GM19455 (cell line): Measurements from ENCODE around the gene TECPR1.

Experiments used
- ATAC-seq: cut with Tn5 transposase; IDR thresholded peaks from one replicate; pipeline ENCODE4 v1.9.1; 2021; ENCODE audit not compliant: unreplicated experiment

TECPR1 gene

DNA sequence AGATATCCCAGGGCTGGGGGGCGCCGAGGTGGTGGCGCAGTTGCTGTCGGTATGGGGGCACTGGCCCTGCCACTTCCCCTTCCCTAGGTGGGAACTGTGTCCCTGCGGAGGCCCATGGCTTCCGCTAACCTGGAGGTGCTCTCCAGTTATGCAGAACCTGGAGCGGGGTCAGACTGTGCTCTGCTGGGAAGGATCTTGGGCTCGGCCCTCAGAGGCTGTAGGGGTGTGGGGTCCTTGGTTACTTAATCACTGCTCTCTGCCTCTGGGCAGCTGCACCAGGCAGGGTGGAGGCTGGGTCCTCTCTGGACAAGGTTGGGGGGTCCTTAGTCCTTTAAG, 31.8 kb upstream of the TECPR1 start:
- ATAC-seq = no peak

DNA sequence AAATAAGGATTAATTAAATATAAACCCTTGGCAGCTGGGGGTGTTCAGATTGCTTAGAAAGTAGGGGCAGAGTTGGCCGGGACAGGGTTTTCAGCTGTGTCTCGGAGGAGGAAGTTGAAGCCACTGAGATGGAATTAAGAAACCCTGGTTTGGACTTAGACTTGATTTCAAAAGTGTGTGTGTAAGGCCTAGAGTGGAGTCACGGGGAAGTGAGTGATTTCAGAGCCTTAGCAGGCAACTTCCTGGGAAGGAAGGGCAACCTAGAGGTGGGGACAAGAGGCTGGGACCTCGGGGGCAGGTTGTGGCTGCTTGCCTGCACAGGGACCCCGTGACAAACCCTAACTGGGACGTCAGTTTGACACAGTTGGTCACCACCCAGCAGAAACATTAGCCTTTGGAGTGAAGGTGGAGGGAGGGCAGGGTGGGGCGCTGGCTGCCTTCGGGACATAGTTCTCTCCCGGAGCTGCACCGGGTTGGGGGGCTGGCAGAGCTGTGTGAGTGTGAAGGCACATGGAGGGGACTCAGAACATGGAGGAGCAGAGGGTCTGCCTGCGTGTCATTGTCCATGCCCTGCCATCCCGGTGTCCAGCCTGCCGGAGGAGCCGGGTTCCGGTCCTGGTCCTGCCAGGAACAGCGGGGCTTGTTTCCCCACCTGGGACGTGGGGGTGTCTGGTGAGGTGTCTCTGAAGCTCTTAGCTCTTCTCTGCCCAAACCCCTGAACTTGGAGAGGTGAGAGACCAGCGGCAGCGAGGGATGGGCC, 31.3 kb upstream of the TECPR1 start:
- no peak for ATAC-seq

DNA sequence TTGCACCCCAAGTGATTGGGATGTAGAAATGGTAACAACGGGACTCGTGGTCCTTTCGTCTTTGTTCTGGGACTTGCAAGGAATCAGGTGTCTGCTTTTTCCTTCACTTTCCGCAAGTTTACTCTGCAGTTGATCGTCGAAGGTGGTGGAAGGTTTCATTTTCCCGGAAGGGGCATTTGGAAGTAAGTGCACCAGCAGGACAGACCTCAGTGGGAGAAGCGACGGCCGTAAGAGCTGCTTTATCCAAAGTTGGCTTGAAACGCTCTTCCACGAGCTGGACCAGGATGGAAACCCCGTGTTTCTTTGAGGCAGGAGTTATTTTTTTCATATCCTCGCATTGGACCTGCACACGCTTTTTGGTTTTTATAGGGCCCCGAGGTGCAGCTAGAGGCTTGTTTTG, 30.7 kb upstream of the TECPR1 start:
- ATAC-seq = no peak

DNA sequence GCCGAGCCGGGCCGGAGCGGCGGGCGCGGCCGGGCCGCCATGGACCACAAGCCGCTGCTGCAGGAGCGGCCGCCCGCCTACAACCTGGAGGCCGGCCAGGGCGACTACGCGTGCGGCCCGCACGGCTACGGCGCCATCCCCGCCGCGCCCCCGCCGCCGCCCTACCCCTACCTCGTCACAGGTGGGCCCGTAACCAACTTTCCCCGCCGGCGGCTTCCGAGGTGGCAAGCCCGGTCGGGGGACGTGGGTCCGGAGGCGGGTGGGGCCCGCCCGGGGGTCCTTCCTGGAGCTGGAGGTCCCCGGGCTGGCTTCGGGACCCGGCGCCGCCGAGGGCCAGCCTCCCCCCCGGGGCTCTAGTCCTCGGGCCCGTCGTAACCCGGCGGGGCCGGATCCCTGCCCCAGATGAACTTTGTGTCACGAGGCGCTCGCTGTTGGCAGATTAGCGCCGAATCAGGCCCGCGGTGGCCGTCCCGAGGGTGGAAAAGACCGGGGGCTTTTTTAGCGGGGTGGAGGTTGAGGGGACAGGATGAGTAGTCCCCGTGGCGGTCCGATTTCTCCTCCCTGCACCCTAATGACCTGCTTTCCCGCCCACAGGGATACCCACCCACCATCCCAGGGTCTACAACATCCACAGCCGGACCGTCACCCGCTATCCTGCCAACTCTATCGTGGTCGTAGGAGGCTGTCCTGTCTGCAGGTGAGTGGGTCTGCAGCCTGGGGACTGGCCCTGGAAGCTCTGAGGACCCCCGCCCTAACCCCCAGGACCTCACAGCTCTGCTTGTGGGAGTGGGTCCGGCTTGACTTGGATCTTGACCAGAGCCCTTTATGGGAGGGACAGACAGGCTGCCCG, 29.9 kb upstream of the TECPR1 start:
- peak; percentile 43 for ATAC-seq

DNA sequence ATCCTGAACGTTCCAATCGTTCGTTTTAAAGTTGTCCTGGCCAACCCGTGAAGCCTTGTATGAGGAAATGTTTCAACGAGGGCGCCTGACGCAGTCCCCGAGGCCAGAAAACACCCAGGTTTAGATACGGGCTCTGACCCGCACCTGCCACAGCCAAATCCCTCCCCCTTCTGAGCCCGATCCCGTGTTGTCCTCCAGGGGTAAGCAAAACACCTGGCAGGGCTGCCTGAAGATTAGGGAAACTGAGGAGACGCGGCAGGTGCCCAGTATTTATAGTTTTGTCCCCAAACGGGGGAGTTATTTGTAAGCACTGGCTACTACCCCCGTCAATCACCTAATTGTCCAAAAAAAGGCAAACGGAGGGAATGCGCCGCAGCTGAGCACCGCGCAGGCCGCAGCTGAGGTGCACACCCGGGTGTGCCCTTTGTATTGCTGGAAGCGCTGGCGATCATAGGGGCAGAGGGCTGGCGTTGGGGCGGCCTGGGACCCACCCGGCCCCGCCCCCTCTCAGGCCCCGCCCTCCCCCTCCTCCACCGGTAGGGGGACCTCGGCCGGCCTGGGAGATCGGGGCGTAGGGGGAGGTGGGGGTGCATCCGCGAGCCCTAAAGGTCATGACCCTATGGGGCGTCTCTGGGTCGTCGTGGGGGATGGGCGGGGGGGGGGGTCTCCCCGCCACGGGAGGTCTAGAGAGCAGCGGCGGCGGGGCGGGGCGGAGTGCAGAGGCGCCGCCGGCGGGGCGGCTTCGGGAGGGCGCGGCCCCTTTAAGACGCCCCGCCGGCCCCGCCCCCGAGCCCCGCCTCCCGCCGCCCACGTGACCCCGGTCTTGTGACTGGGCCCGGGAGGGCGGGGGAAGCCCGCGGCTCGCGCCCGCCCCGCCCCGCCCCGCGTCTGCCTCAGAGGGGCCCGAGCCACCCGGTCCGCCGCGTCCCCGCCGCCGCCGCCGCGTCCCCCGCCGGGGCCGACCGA, 29.0 kb upstream of the TECPR1 start, which contains the start of gene BRI3:
TSS of gene BRI3 (plus strand) at position 896 of the 966 bp plus-strand sequence. CDS start 110 bp downstream, outside the sequence.
- peak; percentile 82 for ATAC-seq

DNA sequence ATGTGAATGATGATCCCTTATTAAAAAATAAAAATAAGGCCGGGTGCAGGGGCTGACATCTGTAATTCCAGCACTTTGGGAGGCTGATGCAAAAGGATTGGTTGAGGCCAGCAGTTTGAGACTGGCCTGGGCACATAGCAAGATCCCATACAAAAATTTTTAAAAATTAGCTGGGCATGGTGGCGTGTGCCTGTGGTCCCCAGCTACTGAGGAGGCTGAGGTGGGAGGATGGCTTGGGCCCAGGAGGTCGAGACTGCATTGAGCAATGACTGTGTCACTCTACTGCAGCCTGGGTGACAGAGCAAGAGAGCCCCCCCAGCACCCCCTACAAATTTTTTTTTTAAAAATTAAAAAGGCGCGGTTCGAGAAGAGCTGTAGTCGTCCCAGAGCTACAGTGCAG, 28.3 kb upstream of the TECPR1 start:
- ATAC-seq = no peak

DNA sequence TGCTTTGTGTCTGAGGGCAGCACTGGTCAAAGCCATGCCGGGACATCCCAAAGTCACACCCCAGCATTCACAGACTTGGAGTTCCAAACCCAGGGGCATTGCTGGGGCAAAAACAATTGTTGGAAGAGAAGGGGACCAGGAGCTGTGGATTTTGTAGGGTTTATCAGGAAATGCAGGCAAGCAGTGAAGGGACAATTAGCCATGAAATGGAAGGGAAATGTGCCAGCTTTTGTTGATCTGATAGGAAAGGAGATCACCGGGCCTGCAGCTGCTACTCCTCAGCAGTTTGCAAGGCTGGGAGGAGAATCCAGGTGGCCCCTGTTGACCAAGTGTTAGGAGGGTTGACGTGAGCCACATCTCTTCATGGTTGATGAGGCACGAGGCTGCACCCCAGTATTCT, 26.9 kb upstream of the TECPR1 start:
- ATAC-seq = no peak

DNA sequence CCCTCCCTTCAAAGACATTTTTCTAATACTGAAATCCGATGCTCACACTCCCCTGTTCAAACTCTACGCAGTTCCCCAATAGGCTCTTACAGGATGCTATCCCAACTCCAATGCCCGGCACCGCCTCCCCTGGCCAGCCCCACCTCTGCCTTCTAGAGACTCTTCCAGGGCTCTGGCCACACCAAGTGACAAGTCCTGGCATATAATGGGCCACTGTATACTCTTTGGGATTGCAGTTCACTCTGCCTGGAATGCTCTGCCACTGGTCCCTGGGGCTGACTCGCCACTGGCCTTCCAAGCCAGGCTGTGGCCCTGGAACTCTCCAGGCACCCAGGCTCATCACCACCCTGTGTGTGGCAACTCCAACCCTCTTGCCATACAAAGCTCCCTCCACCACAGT, 26.4 kb upstream of the TECPR1 start:
- ATAC-seq = no peak

DNA sequence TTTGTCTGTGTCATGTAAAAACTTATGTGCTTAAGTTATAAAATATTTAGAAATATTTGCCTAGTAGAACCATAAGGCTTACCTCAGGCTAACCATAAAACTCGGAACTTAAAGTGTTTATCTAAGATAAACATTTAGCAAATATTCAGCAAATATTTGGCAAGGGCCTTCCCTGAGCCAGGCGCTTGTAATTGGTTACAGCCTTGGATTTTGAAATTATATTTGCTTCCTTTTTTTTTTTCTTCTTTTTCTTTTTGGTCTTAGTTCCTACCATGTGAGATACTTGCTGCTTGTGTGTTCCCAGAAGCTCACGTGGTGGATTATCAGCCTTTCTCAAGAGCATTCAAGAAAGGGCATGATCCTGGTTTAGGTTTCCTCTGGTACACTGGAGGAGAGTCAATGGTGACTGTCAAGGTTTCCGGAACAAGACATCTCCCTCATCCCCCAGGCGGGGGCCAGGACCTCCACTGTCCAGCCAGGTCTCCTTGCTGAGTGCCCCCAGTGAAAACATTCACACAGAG, 24.3 kb upstream of the TECPR1 start:
- no peak for ATAC-seq

DNA sequence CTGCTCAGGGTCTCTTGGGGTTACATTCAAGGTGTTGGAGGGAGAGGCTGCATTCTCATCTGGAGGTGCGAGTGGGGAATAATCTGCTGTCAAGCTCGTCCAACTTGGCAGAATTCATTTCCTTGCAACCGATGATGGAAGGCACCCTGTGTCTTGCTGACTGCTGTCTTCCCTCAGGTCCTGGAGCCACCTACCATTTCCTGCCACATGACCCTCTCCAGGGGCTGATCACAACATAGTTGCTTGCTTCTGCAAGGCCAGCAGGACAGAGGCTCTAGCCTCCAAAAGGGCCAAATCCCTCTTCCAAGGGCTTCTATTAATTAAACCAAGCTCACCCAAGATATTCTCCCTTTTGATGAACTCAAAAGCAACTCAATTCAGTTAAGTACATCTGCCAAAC, 15.3 kb upstream of the TECPR1 start:
- no peak for ATAC-seq

DNA sequence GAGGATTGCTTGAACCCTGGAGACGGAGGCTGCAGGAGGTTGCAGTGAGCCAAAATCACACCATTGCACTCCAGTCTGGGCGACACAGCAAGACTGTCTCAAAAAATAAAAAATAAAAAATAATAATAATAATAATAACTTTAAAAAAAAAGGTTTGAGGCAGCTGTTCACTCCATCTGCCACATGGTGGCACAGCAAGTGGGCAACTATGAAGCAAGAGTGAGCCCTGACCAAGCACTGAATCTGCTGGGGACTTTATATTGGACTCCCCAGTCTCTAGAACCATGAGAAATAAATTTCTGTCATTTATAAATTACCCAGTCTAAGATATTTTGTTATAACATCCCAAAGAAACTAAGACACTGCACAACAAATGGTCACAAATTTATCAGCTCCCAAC, 14.8 kb upstream of the TECPR1 start:
- no peak for ATAC-seq

DNA sequence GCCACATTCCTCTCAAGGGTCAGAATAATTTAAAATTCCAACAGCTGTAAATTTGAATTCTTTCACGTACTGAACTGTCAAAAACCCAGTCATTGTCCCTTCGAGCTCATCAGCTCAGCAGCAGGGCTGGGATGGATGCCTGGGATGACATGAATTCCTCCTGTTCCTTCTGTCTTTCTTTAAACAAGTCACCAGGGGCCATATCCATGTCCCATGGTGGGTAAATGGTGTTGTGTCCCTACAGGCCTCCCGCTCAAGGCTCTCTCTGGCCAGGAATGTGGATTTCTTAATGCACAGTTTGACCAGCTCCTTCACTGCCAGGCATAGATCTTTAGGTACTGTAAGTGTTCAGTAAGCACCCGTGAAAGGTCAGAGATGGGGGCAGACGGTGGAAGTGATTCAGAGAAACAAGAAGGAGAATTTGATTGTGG, 13.8 kb upstream of the TECPR1 start:
- no peak for ATAC-seq

DNA sequence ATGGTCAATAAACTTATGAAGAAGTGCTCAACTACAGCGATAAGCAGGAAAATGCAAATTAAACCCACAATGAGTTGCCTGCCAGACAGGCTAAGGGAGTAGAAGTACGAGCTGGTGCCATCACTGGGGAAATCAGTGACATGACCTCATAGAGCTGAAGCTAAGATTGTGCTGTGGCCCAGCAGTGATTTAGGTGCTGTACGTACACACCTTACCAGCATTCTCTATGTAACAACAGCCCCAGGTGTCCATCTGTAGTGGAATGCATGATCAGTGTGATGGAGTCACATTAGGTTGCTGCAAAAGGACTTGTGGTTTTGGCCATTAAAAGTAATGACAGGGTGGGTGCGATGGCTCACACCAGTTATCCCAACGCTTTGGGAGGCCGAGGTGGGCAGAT, 5.7 kb upstream of the TECPR1 start:
- ATAC-seq = no peak

DNA sequence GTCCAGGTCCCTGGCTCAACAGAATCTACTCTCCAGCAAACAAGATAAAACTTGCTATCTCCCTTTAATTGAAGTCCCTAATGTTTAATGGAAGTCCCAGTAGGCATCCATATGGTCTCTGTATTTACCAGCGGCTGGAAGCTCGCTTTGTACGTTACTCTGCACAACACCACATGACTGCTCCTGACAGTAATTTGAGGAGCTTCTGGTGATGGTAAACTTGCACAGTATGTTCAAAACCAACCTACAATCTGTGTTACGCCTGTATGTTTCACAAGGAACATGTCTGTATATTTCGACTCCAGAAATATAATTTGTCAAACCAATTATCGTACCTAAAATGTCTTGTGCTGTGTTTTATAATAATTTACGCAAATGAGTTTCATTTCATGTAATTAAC, 4.4 kb upstream of the TECPR1 start:
- ATAC-seq = no peak

DNA sequence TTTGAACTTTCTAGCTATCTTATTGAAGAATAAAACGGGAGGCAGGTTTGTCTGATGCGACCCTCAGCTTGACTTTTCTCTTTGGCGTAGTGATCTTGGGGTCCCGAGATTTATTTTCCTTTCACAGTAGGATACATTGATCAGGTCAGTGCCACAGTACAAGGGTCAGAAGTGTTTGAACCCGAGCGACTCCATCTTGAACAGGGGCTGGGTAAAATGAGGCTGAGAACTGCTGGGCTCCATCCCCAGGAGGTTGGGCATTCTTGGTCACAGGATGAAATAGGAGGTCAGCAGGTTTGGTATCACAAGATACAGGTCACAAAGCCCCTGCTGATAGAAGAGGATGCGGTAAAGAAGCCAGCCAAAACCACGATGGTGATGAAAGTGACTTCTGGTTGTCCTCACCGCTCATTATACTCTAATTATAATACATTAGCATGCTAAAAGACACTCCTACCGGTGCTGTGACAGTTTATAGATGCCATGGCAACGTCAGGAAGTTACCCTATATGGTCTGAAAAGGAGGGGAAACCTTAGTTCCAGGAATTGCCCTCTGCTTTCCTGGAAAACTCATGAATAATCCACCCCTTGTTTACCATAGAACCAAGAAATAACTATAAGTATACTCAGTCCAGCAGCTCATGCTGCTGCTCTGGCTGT, 3.0 kb upstream of the TECPR1 start:
- no peak for ATAC-seq

DNA sequence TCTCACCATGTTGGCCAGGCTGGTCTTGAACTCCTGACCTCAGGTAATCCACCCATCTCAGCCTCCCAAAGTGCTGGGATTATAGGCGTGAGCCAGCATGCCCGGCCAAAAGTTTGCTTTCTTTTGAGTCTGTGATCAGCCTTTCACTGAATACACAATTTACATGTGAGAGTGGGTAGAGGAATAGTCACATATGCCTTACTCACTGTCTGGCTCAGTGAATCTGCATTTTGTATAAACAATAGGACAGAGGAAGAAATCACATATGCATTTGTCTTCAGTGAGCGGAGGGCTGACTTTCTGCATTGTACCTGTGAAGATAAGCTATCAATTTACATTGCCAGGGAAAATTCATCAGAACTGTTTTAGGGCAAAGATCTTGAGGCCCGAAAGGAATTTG, 2.5 kb upstream of the TECPR1 start:
- ATAC-seq = no peak

DNA sequence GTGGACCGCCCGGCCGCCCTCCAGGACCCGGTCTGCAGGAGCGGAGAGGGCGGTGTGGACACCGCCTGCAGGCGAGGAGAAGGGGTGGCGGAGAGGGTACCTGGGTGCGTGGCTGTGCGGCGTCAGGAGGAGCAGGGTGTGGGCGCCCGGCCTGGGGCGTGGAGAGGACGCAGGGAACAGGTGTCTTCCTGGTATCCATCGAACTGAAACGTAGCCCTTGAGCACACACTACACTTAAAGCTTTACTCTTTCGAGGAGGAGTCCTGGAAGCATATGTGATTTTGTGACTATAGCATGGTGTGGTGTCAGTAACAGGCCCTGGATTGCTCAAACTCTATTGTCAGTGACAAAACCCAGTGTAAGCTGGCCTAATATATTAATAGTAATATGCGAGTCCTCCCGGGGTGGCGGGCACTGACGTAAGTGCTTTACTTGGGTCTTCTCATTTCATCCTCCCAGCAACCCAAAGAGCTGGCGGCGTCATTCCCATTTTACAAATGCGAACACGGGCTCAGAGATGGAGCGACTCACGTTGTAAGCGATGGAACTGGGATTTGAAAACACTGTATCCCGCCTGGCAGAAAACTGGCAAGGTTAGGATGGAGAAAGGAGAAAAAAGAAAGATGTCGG, 508 bp upstream of the TECPR1 start:
- peak; percentile 21 for ATAC-seq

DNA sequence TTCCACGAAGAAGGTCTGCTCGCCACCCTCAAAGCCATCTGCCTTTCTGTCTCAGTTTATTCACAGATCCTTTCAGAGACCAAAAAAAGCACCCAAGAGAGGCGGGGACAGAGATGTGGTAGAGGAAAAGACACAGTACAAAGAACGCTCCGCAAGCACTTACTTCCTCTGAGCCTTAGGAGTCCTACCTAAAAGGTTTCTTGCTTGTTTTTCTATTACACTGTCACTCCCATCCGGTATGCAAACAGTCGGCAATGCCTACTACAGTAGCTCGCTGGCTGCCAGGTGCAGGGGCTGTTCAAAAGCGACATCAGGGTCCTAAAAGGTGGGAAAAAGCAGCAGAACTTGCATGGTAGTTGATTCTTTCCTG, 816 bp downstream of the TECPR1 start:
- ATAC-seq = peak; percentile 30

DNA sequence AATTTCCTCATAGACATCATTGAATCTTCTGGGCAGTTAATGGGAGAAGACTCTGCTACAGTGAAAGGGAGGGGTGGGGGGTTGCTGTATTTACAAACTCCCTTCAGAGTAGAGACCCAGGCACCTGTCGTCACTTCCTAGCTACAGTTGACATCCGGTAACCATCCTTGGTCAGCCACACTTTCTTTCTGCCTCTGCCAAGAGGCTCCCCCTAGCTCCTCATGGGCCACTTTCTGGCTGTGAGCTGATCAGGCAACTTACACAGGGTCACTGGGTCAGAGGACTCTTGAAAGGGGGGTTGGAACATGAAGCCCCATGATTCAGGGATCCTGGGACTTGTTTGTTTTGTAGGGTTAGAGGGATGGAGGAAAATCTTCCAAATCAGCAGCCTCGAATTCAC, 1.2 kb downstream of the TECPR1 start:
- ATAC-seq = no peak

DNA sequence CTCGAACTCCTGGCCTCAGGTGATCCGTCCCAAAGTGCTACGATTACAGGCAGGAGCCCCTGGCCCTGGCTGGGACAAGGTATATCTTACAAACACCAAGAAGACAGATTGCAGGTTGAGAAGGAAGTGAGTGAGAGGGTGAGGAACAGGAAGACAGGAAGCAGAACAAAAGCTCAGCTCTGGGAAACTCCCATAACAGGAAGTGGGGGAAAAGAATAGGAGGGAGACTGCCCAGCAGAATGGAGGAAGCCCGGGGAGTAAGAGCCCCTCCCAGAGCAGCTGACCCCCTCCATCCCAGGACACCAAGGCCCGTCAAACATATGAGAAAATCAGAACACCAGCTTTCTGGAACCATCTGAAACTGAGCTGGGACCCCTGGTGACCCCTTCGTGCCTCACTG, 2.9 kb downstream of the TECPR1 start:
- ATAC-seq = no peak
